Choroid plexus epithelial cell (primary cell): ENCODE data around the gene STAG3.
A peak's percentile ranks its signal among the peaks of the same experiment; 100 is the strongest.
"Not testable (repeated sequence)": the region's sequence is repeated elsewhere in the genome, so short reads cannot be mapped to it uniquely, and the experiment has no call there.

Experiments used
- DNase-seq: peaks from one replicate; pipeline ENCODE4 v3.0.0-alpha.2; 2010; ENCODE audit warnings: low read depth
- H3K4me3 ChIP-seq: 2 replicates; pipeline ENCODE4 v1.5.1; 2011; ENCODE audit warnings: low read depth, mild to moderate bottlenecking, control low read depth, low read length, moderate library complexity
- CTCF ChIP-seq: conservative IDR thresholded peaks from 2 replicates; pipeline ENCODE4 v1.5.1; 2011; ENCODE audit warnings: low read depth, mild to moderate bottlenecking, control low read depth, inconsistent platforms, low read length, moderate library complexity

STAG3 gene

GRCh38 chr7:100220586-100221230 lies 43.0 kb downstream of the STAG3 start:
- no peak for DNase-seq
- H3K4me3 ChIP-seq = no peak overlapping the region
- TF ChIP-seq CTCF = no peak

DNA sequence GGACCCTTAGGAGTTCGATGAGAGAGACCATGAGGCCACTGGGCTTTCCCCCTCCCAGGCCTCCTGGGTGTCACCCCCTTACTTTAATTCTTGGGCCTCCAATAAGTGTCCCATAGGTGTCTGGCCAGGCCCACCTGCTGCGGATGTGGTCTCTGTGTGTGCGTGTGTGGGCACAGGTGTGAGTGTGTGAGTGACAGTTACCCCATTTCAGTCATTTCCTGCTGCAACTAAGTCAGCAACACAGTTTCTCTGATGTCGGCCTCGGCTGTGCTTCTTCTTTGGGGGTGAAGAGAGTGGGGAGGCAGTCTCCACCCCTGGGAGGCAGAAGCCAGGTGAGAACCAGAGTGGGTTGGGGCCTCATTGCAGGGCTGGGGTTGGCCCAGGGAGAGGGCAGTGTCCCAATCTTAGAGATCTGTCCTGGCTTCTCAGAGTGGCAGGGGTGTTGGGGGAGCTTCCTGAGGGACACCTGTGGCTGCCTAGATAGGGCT lies 43.6 kb downstream of the STAG3 start:
- TF ChIP-seq CTCF = no peak
- no peak for DNase-seq
- no peak overlapping the region for H3K4me3 ChIP-seq

- no peak for TF ChIP-seq CTCF
- no peak overlapping the region for H3K4me3 ChIP-seq
- DNase-seq = no peak
Observed at GRCh38 chr7:100221767-100222444, 44.2 kb downstream of the STAG3 start.

DNA sequence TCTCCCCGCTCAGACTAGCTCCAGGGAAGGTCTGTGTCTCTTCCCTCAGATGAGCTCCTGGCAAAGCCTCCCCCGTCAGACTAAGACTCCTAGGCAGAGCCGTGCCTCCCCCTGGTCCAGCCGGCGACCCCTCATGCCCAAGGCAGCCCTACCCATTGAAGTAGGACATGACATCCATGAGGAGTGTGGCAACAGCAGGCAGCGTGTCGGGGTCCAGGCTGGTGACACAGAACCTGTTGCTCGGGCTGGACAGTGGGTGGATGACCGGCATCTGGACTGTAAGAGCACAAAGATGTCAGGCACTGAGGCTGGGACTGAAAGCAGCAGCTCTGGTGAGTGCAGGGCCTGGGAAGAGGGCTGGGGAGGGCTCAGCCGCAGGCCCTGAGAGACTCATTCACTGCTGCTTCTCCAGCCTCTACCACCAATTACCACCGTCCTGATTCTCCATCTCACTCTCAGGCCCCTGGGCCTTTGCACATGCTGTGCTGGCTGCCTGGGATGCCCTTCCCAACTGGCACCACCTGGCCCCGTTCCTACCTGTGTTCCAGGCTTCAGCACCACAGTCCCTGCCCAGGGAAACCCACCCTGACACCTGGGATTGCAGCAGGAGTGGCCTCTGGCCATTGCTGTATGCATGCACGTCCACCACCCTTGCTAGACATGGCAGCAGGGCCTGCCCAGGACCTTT lies 44.9 kb downstream of the STAG3 start:
- no peak for DNase-seq
- no peak overlapping the region for H3K4me3 ChIP-seq
- TF ChIP-seq CTCF = no peak

DNA sequence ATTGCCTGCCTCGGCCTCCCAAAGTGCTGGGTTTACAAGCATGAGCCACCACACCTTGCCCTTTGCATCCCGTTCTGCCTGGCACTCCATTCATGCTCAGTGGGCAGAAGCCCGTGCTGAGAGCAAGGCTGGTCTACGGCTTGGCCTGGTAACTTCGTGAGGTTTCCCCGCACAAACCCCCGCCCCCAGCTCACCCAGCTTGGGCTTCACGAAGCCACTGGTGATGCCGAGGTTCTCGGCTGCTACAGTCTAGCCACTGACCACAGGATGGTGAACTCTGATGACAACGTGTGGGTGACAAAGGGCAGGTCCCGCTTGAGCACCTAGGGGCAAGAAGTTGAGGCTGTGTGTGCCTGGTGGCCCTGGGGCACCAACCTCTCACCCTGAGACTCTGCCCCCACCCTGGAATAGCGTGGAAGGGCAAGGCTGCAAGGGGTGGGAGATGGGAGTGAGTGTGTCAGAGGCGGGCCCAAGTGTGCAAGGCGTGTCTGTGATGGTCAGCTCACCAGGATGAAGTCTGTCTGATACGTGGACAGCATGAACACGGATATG lies 45.7 kb downstream of the STAG3 start:
- H3K4me3 ChIP-seq, DNase-seq: not testable (repeated sequence)

- not testable (repeated sequence) for H3K4me3 ChIP-seq
Observed at GRCh38 chr7:100224891-100225290, 47.2 kb downstream of the STAG3 start.

GRCh38 chr7:100234660-100235317 lies 57.1 kb downstream of the STAG3 start:
- not testable (repeated sequence) for DNase-seq, H3K4me3 ChIP-seq

More at GRCh38 chr7:100224891-100225290, 47.2 kb downstream of the STAG3 start:
- DNase-seq = not testable (repeated sequence)

DNA sequence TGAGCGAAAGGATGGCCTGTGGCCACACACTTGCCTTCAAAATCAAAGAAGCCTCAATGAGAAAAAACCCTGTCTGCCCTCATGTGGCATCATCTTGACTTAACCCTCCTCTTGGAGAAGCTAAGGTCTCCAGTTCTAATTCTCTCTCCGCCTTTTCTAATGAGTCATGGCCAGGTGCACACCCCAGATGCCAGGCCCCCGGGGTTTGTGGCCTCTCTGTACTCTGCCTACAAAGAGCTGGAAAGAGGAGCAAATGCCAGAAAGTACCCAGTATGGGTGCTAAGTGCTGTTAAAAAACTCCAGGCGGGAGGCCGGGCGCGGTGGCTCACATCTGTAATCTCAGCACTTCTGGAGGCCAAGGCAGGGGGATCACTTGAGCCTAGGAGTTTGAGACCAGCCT lies 62.3 kb downstream of the STAG3 start:
- H3K4me3 ChIP-seq, DNase-seq: not testable (repeated sequence)

- H3K4me3 ChIP-seq = not testable (repeated sequence)
- DNase-seq = peak; percentile 43
Observed at GRCh38 chr7:100243385-100243784, 65.7 kb downstream of the STAG3 start.

GRCh38 chr7:100244988-100245605 lies 67.4 kb downstream of the STAG3 start:
- not testable (repeated sequence) for H3K4me3 ChIP-seq
- peak; percentile 76 for DNase-seq

DNA sequence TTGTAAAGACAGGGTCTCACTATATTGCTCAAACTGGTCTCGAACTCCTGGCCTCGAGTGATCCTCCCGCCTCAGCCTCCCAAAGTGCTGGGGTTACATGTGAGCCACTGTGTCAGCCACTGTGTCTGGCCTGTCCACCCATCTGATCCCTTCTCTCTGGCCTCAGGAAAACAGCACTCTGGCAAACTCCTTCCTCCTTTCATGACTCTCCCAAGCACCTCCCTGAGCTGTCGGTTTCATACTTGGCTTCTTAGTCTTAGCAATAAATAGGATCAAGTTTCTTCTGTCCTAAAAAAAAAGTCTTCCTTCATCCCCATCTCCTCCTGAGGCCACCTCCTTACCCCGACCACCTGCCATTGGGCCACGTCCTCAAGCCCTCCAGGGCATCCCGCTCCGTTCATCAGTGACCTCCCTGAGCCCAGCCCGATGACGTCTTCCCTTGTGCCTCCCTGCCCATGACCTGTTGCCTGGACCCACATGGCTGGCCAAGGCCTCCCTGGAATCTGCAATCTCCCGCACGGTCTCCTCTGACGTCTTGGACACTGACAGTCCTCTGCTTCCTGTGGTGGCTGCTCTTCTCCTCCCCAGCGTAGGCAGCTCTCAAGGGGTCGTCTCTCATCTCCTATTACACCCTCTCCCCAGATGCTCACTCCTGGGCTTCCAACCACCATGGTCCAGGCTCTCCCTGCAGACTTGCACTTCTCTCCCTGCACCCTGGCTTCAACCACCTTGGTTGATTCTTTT lies 68.6 kb downstream of the STAG3 start:
- not testable (repeated sequence) for H3K4me3 ChIP-seq
- peak; percentile 26 for DNase-seq

GRCh38 chr7:100246865-100247137 lies 69.1 kb downstream of the STAG3 start:
- DNase-seq, H3K4me3 ChIP-seq: not testable (repeated sequence)
